CD4-positive, alpha-beta memory T cell (primary cell): Measurements from ENCODE around the gene ASTL. TPM values are rescaled to one million over a fixed set of nuclear protein-coding genes. Genes with fewer than 3 reads are reported as not detected.

Source experiments
- CTCF ChIA-PET: fragments of 350-600 bp; sonication (Branson Sonifier 250); formaldehyde crosslinking; loops from one replicate; lab custom pipeline; 2021; ENCODE audit warnings: inconsistent platforms; ENCODE audit not compliant: partially characterized antibody; lab: Charles Lee
- POLR2A ChIA-PET: fragments of 350-600 bp; sonication (Branson Sonifier 250); formaldehyde crosslinking; loops from one replicate; lab custom pipeline; 2021; ENCODE audit not compliant: partially characterized antibody; lab: Charles Lee
- DNase-seq, 5 donors: peaks; one replicate each; pipeline versions ENCODE4 v3.0.0 to v3.0.0-alpha.2; 2020 to 2022; ENCODE audit warnings: mixed read lengths in 1 of 5
- H3K27ac ChIP-seq: one replicate; pipeline ENCODE4 v1.7.0; 2013; ENCODE audit warnings: low read depth, low read length
- H3K27me3 ChIP-seq: 2 replicates; pipeline ENCODE4 v1.7.0; 2013; ENCODE audit warnings: mild to moderate bottlenecking, low read length, moderate library complexity; ENCODE audit not compliant: insufficient read depth
- H3K36me3 ChIP-seq: 2 replicates; pipeline ENCODE4 v1.7.0; 2013; ENCODE audit warnings: mild to moderate bottlenecking, low read length, moderate library complexity; ENCODE audit not compliant: insufficient read depth
- H3K4me1 ChIP-seq: 2 replicates; pipeline ENCODE4 v1.7.0; 2013; ENCODE audit warnings: mild to moderate bottlenecking, low read length, moderate library complexity; ENCODE audit not compliant: insufficient read depth
- H3K4me3 ChIP-seq, 2 donors: one replicate each; pipeline ENCODE4 v1.7.0; 2013; ENCODE audit warnings: low read length in 2 of 2, mild to moderate bottlenecking in 1 of 2
- H3K9me3 ChIP-seq, 2 donors: one replicate each; pipeline ENCODE4 v1.7.0; 2013; ENCODE audit warnings: low read length in 2 of 2, control low read depth in 1 of 2; ENCODE audit not compliant: control insufficient read depth in 1 of 2
- H3K27ac Mint-ChIP-seq, 7 donors: one replicate each; pipeline ENCODE4 v1.8.0; 2020 to 2021; ENCODE audit warnings: mixed read lengths in 7 of 7, mild to moderate bottlenecking in 6 of 7, inconsistent platforms in 3 of 7, moderate library complexity in 3 of 7
- H3K27me3 Mint-ChIP-seq, 2 donors: one replicate each; pipeline ENCODE4 v1.8.0; 2020 to 2021; ENCODE audit warnings: mixed read lengths in 2 of 2
- H3K36me3 Mint-ChIP-seq, 2 donors: one replicate each; pipeline ENCODE4 v1.8.0; 2020 to 2021; ENCODE audit warnings: mixed read lengths in 2 of 2, inconsistent platforms in 1 of 2, mild to moderate bottlenecking in 1 of 2
- H3K4me1 Mint-ChIP-seq, 4 donors: one replicate each; pipeline ENCODE4 v1.8.0; 2020 to 2021; ENCODE audit warnings: mixed read lengths in 4 of 4, mild to moderate bottlenecking in 1 of 4
- H3K4me3 Mint-ChIP-seq, 8 donors: one replicate each; pipeline ENCODE4 v1.8.0; 2020 to 2021; ENCODE audit warnings: mixed read lengths in 8 of 8, mild to moderate bottlenecking in 7 of 8, moderate library complexity in 6 of 8, inconsistent platforms in 3 of 8
- H3K9me3 Mint-ChIP-seq, 8 donors: one replicate each; pipeline ENCODE4 v1.8.0; 2020 to 2021; ENCODE audit warnings: mixed read lengths in 8 of 8, mild to moderate bottlenecking in 5 of 8, inconsistent platforms in 3 of 8, moderate library complexity in 1 of 8
- intact Hi-C: fragments of 100-400 bp; cut with micrococcal nuclease; formaldehyde crosslinking; loops from one replicate; pipeline ENCODE4 v1.15.1; 2023
- polyA plus RNA-seq, 2 donors: library from polyadenylated mRNA; unstranded; fragments of 300-500 nt; fragmentation: Illumina TruSeq; gene quantifications; one replicate each; pipeline ENCODE4 v1.2.3, GENCODE V29; 2021
- total RNA-seq, 2 experiments: library from RNA; stranded (reverse); gene quantifications; one replicate each; pipeline ENCODE4 v1.2.3, GENCODE V29; 2021

Gene ASTL
- total and polyA plus RNA-seq, 4 experiments from 2014 or later: 0.48 to 1.3 TPM; not detected in 2

- no peak overlapping the region for H3K4me3 Mint-ChIP-seq
- no peaks in the 10 kb centered on the region for H3K9me3 Mint-ChIP-seq
- H3K4me1 Mint-ChIP-seq: peaks cover 0 to 11% (median 3%) of the 10 kb centered on the region in 4 donors
- H3K27ac Mint-ChIP-seq: peak overlapping the region in 2 of 7 donors; percentile 42 to 55
- H3K4me1 ChIP-seq: no peaks in the 10 kb centered on the region
- ChIA-PET POLR2A (interaction anchor here (1.1 to 1.5 kb wide), 2 partner anchors 10 to 42 kb away, joined by 3 read pairs; no protein-coding TSS in a partner anchor), CTCF (interaction anchor here (1.3 to 2.4 kb wide), 2 partner anchors 11 to 42 kb away, joined by 3 to 11 read pairs; no protein-coding TSS in a partner anchor)
- H3K27ac ChIP-seq: no peak overlapping the region
- H3K36me3 Mint-ChIP-seq: peaks cover 6 to 25% of the 10 kb centered on the region in 2 donors
- intact Hi-C loops: no loop called here
- peak in 1 of 5 donors; percentile 40 for DNase-seq
- no peaks in the 10 kb centered on the region for H3K27me3 Mint-ChIP-seq
- H3K36me3 ChIP-seq: no peaks in the 10 kb centered on the region
- H3K27me3 ChIP-seq: no peaks in the 10 kb centered on the region
- no peaks in the 10 kb centered on the region for H3K9me3 ChIP-seq
- no peak overlapping the region for H3K4me3 ChIP-seq
These were observed 6.2 kb downstream of the ASTL start for GRCh38 chr2:96131813-96132745.

GRCh38 chr2:96131152-96131812, 7.0 kb downstream of the ASTL start:
- H3K27ac ChIP-seq: no peak overlapping the region
- peaks cover 0 to 11% (median 3%) of the 10 kb centered on the region in 4 donors for H3K4me1 Mint-ChIP-seq
- H3K9me3 Mint-ChIP-seq: no peaks in the 10 kb centered on the region
- CTCF ChIA-PET: interaction anchor here (0.7 to 2.4 kb wide), 5 partner anchors 10 to 156 kb away, joined by 3 to 11 read pairs (median 5); partner anchors contain the start of gene ADRA2B
- H3K4me3 ChIP-seq: no peak overlapping the region
- no peaks in the 10 kb centered on the region for H3K36me3 ChIP-seq
- H3K9me3 ChIP-seq: no peaks in the 10 kb centered on the region
- H3K27me3 Mint-ChIP-seq: no peaks in the 10 kb centered on the region
- no peaks in the 10 kb centered on the region for H3K27me3 ChIP-seq
- no peak for DNase-seq
- intact Hi-C loops: no loop called here
- peak overlapping the region in 4 of 7 donors; percentile 3 to 53 (median 25) for H3K27ac Mint-ChIP-seq
- no peak overlapping the region for H3K4me3 Mint-ChIP-seq
- POLR2A ChIA-PET: interaction anchor here (1.1 to 1.2 kb wide), 3 partner anchors 13 to 43 kb away, joined by 3 read pairs; no protein-coding TSS in a partner anchor
- H3K4me1 ChIP-seq: no peaks in the 10 kb centered on the region
- H3K36me3 Mint-ChIP-seq: peaks cover 11 to 28% of the 10 kb centered on the region in 2 donors

GRCh38 chr2:96130483-96130882, 7.8 kb downstream of the ASTL start:
- peaks cover 0 to 11% (median 3%) of the 10 kb centered on the region in 4 donors for H3K4me1 Mint-ChIP-seq
- no peak for DNase-seq
- H3K27ac Mint-ChIP-seq: peak overlapping the region in 3 of 7 donors; percentile 3 to 61 (median 24)
- no peaks in the 10 kb centered on the region for H3K27me3 ChIP-seq
- ChIA-PET CTCF (interaction anchor here (0.9 to 2.4 kb wide), 4 partner anchors 11 to 44 kb away, joined by 3 to 11 read pairs (median 6); partner anchors contain the start of gene ADRA2B), POLR2A (interaction anchor here (1.1 to 1.2 kb wide), 2 partner anchors 14 to 28 kb away, joined by 3 read pairs; no protein-coding TSS in a partner anchor)
- no peaks in the 10 kb centered on the region for H3K9me3 Mint-ChIP-seq
- peak overlapping the region in 1 of 8 donors; percentile 1 for H3K4me3 Mint-ChIP-seq
- no peaks in the 10 kb centered on the region for H3K27me3 Mint-ChIP-seq
- H3K36me3 Mint-ChIP-seq: peaks cover 16 to 31% of the 10 kb centered on the region in 2 donors
- H3K4me3 ChIP-seq: no peak overlapping the region
- no peaks in the 10 kb centered on the region for H3K36me3 ChIP-seq
- no peaks in the 10 kb centered on the region for H3K9me3 ChIP-seq
- no peaks in the 10 kb centered on the region for H3K4me1 ChIP-seq
- intact Hi-C loops: no loop called here
- H3K27ac ChIP-seq: no peak overlapping the region

- H3K4me1 Mint-ChIP-seq: peaks cover 0 to 11% (median 3%) of the 10 kb centered on the region in 4 donors
- Histone ChIP-seq H3K4me3 (no peak overlapping the region), H3K27ac (no peak overlapping the region), H3K27me3 (no peaks in the 10 kb centered on the region), H3K4me1 (no peaks in the 10 kb centered on the region), H3K9me3 (no peaks in the 10 kb centered on the region), H3K36me3 (no peaks in the 10 kb centered on the region)
- H3K9me3 Mint-ChIP-seq: no peaks in the 10 kb centered on the region
- ChIA-PET CTCF (interaction anchor here (2.4 kb wide), 1 partner anchor 45 kb away, joined by 11 read pairs; no protein-coding TSS in a partner anchor), POLR2A (no interaction called here)
- peak in 1 of 5 donors; percentile 31 for DNase-seq
- H3K27ac Mint-ChIP-seq: peak overlapping the region in 1 of 7 donors; percentile 73
- H3K36me3 Mint-ChIP-seq: peaks cover 20 to 34% of the 10 kb centered on the region in 2 donors
- intact Hi-C loops: no loop called here
- no peak overlapping the region for H3K4me3 Mint-ChIP-seq
- peaks cover 1 to 3% of the 10 kb centered on the region in 2 donors for H3K27me3 Mint-ChIP-seq
These were observed 8.7 kb downstream of the ASTL start for GRCh38 chr2:96129528-96130120.

- no peaks in the 10 kb centered on the region for H3K4me1 ChIP-seq
- H3K27me3 ChIP-seq: no peaks in the 10 kb centered on the region
- Mint-ChIP-seq H3K9me3 (no peaks in the 10 kb centered on the region), H3K27me3 (peaks cover 1 to 6% of the 10 kb centered on the region in 2 donors), H3K4me1 (peaks cover 0 to 11% (median 3%) of the 10 kb centered on the region in 4 donors), H3K27ac (peak overlapping the region in 1 of 7 donors; percentile 59), H3K36me3 (peaks cover 21 to 36% of the 10 kb centered on the region in 2 donors), H3K4me3 (no peak overlapping the region)
- no peaks in the 10 kb centered on the region for H3K9me3 ChIP-seq
- H3K36me3 ChIP-seq: no peaks in the 10 kb centered on the region
- POLR2A ChIA-PET: no interaction called here
- DNase-seq: no peak
- CTCF ChIA-PET: interaction anchor here (1.0 kb wide), 1 partner anchor 11 kb away, joined by 4 read pairs; no protein-coding TSS in a partner anchor
- no peak overlapping the region for H3K27ac ChIP-seq
- intact Hi-C loops: no loop called here
- no peak overlapping the region for H3K4me3 ChIP-seq
These were observed 9.8 kb downstream of the ASTL start for GRCh38 chr2:96128456-96128855.

GRCh38 chr2:96124406-96125265, 13.7 kb downstream of the ASTL start:
- Mint-ChIP-seq H3K4me3 (peak overlapping the region in 1 of 8 donors; percentile 40), H3K9me3 (no peaks in the 10 kb centered on the region), H3K27ac (peak overlapping the region in 1 of 7 donors; percentile 72), H3K27me3 (peaks cover 20 to 25% of the 10 kb centered on the region in 2 donors), H3K36me3 (peaks cover 21 to 23% of the 10 kb centered on the region in 2 donors), H3K4me1 (peaks cover 0 to 10% (median 0%) of the 10 kb centered on the region in 4 donors)
- H3K27ac ChIP-seq: no peak overlapping the region
- no peaks in the 10 kb centered on the region for H3K36me3 ChIP-seq
- no peaks in the 10 kb centered on the region for H3K4me1 ChIP-seq
- H3K9me3 ChIP-seq: no peaks in the 10 kb centered on the region
- intact Hi-C loops: no loop called here
- H3K27me3 ChIP-seq: no peaks in the 10 kb centered on the region
- ChIA-PET CTCF (interaction anchor here (0.7 to 1.0 kb wide), 2 partner anchors 50 to 102 kb away, joined by 3 read pairs; no protein-coding TSS in a partner anchor), POLR2A (no interaction called here)
- no peak overlapping the region for H3K4me3 ChIP-seq
- DNase-seq: peak in 1 of 5 donors; percentile 32
